K562 (cell line): ENCODE data around the gene B4GALNT3. TPM values are rescaled to one million over a fixed set of nuclear protein-coding genes. Genes with fewer than 3 reads are reported as not detected.

Source experiments
- ATAC-seq: fragments of 200-7000 bp; cut with Tn5 transposase; 3 replicates; pipeline ENCODE4 v1.9.1; 2020; ENCODE audit warnings: moderate library complexity
- BruUV-seq: library from RNA; stranded (reverse); fragments of 400-500 nt; replicated peaks from 2 replicates; lab custom pipeline; 2021; lab: Mats Ljungman, UMichigan
- CTCF ChIA-PET: fragments of 300-600 bp; formaldehyde crosslinking; extraction: SDS; loops from one replicate; lab custom pipeline; 2021; ENCODE audit warnings: low intra/inter-chr PET ratio; lab: Yijun Ruan, JAX
- POLR2A ChIA-PET: fragments of 300-600, 350-650 bp; sonication (Branson Sonifier 250); formaldehyde crosslinking; extraction: SDS; loops from one replicate; lab custom pipeline; 2021; ENCODE audit warnings: antibody characterized with exemption, inconsistent platforms; lab: Yijun Ruan, JAX
- DNase-seq, 4 experiments: peaks; one replicate each; pipeline versions ENCODE4 v3.0.0 to v3.0.0-alpha.2; 2011 to 2018; ENCODE audit warnings: low spot score in 3 of 4, mixed read lengths in 3 of 4; ENCODE audit errors: extremely low read depth in 1 of 4
- FAIRE-seq: peaks from 2 replicates; lab custom pipeline; 2011; peaks lifted over from hg19 to GRCh38; lab: Jason Lieb, UNC
- H2AFZ ChIP-seq: 2 replicates; pipeline ENCODE4 v1.6.0; 2011; ENCODE audit warnings: low read depth, low read length, control low read depth, inconsistent platforms
- H3K27ac ChIP-seq: fragments of 200-600 bp; 3 replicates; pipeline ENCODE4 v1.8.0; 2011; ENCODE audit warnings: low read depth, mild to moderate bottlenecking, control low read depth, inconsistent platforms, low read length, moderate library complexity, mixed read lengths; ENCODE audit errors: extremely low read depth
- H3K27me3 ChIP-seq, 2 experiments: fragments of 300-600 bp in 1 of 2; 2 replicates in 1 of 2; 3 replicates in 1 of 2; pipeline versions ENCODE4 v1.6.0 to v1.8.0; 2011; ENCODE audit warnings: inconsistent platforms in 2 of 2, low read length in 2 of 2, mild to moderate bottlenecking in 1 of 2, mixed read lengths in 1 of 2, moderate library complexity in 1 of 2; ENCODE audit not compliant: control insufficient read depth in 2 of 2, insufficient read depth in 2 of 2
- H3K36me3 ChIP-seq: fragments of 300-600 bp; 3 replicates; pipeline ENCODE4 v1.8.0; 2011; ENCODE audit warnings: mild to moderate bottlenecking, low read length, inconsistent platforms; ENCODE audit not compliant: control insufficient read depth, insufficient read depth
- H3K4me1 ChIP-seq, 2 experiments: fragments of 200-600 bp in 1 of 2; replicated peaks in 1 of 2; 2 replicates in 1 of 2; 3 replicates in 1 of 2; pipeline versions ENCODE4 v1.5.1 to v1.8.0; 2011; ENCODE audit warnings: inconsistent platforms in 2 of 2, low read length in 2 of 2, mild to moderate bottlenecking in 1 of 2, mixed read lengths in 1 of 2, moderate library complexity in 1 of 2; ENCODE audit not compliant: control insufficient read depth in 2 of 2, insufficient read depth in 2 of 2
- H3K4me2 ChIP-seq: 2 replicates; pipeline ENCODE4 v1.6.1; 2011; ENCODE audit warnings: low read length, control low read depth, inconsistent platforms, mixed read lengths; ENCODE audit not compliant: insufficient read depth
- H3K4me3 ChIP-seq: fragments of 200-600 bp; sonication (generic), shearing (Covaris generic); 2 replicates; pipeline ENCODE4 v1.5.1; 2016; ENCODE audit warnings: control low read depth, inconsistent platforms
- H3K79me2 ChIP-seq: fragments of 200-600 bp; 3 replicates; pipeline ENCODE4 v1.8.0; 2011; ENCODE audit warnings: low read length, inconsistent platforms; ENCODE audit not compliant: control insufficient read depth, insufficient read depth
- H3K9ac ChIP-seq, 2 experiments: 2 replicates each; pipeline versions ENCODE4 v1.6.0 to v1.6.1; 2011; ENCODE audit warnings: low read depth in 2 of 2, low read length in 2 of 2, control low read depth in 1 of 2, inconsistent platforms in 1 of 2, mild to moderate bottlenecking in 1 of 2, mixed read lengths in 1 of 2; ENCODE audit not compliant: insufficient read depth in 1 of 2
- H3K9me1 ChIP-seq: one replicate; pipeline ENCODE4 v1.6.0; 2011; ENCODE audit warnings: inconsistent platforms, mild to moderate bottlenecking, low read length, moderate library complexity; ENCODE audit not compliant: control insufficient read depth, insufficient read depth
- H3K9me3 ChIP-seq: replicated peaks from 2 replicates; pipeline ENCODE4 v1.5.1; 2011; ENCODE audit warnings: low read depth, low read length, inconsistent platforms; ENCODE audit not compliant: control insufficient read depth, insufficient read depth
- H4K20me1 ChIP-seq: replicated peaks from 2 replicates; pipeline ENCODE4 v1.6.1; 2011; ENCODE audit warnings: low read length, inconsistent platforms, mixed read lengths; ENCODE audit not compliant: control insufficient read depth, insufficient read depth
- ARHGAP35 ChIP-seq: fragments of 450-650 bp; IDR thresholded peaks from 2 replicates; pipeline ENCODE4 v1.6.1; 2018; ENCODE audit not compliant: partially characterized antibody
- CBX1 ChIP-seq: sonication (generic); IDR thresholded peaks from 2 replicates; pipeline ENCODE4 v1.6.1; 2016; ENCODE audit warnings: antibody characterized with exemption, low read depth, mild to moderate bottlenecking
- DACH1 ChIP-seq: fragments of 450-650 bp; IDR thresholded peaks from 2 replicates; pipeline ENCODE4 v1.6.1; 2018; ENCODE audit not compliant: partially characterized antibody
- EP400 ChIP-seq: fragments of 450-650 bp; IDR thresholded peaks from 2 replicates; pipeline ENCODE4 v1.6.1; 2017; ENCODE audit warnings: antibody characterized with exemption, mild to moderate bottlenecking, moderate library complexity
- MCM5 ChIP-seq: fragments of 450-650 bp; IDR thresholded peaks from 2 replicates; pipeline ENCODE4 v1.6.1; 2016; ENCODE audit warnings: low read depth
- NFATC3 ChIP-seq: fragments of 450-650 bp; IDR thresholded peaks from 2 replicates; pipeline ENCODE4 v1.6.1; 2017; ENCODE audit warnings: mild to moderate bottlenecking
- RBFOX2 ChIP-seq: fragments of 200-400 bp; formaldehyde crosslinking; IDR thresholded peaks from 2 replicates; pipeline ENCODE4 v1.6.1; 2017; ENCODE audit warnings: low read depth, mild to moderate bottlenecking, low read length, moderate library complexity
- TBP ChIP-seq: optimal IDR thresholded peaks from 2 replicates; pipeline ENCODE3; 2011; ENCODE audit warnings: low read depth, low read length, improper control_type of control experiment
- TCF3 ChIP-seq: sonication (generic); formaldehyde crosslinking; IDR thresholded peaks from 2 replicates; pipeline ENCODE4 v1.4.0; 2020; ENCODE audit warnings: mild to moderate bottlenecking, missing genetic modification reagents
- U2AF1 ChIP-seq: fragments of 200-400 bp; formaldehyde crosslinking; optimal IDR thresholded peaks from 2 replicates; pipeline ENCODE3; 2017; ENCODE audit warnings: mild to moderate bottlenecking, low read depth, low read length, moderate library complexity
- ZNF165 ChIP-seq: fragments of 250-450 bp; sonication (Bioruptor Pico); IDR thresholded peaks from 2 replicates; pipeline ENCODE4 v1.4.0; 2020; ENCODE audit warnings: borderline replicate concordance
- ZNF184 ChIP-seq: sonication (generic); formaldehyde crosslinking; IDR thresholded peaks from 2 replicates; pipeline ENCODE4 v1.5.0; 2020; ENCODE audit warnings: missing genetic modification reagents
- ZNF224 ChIP-seq: sonication (generic); formaldehyde crosslinking; IDR thresholded peaks from 2 replicates; pipeline ENCODE4 v1.8.0; 2022; ENCODE audit warnings: mild to moderate bottlenecking, missing genetic modification reagents
- ZNF23 ChIP-seq: fragments of 250-450 bp; sonication (Bioruptor Pico); IDR thresholded peaks from 2 replicates; pipeline ENCODE4 v1.4.0; 2020; ENCODE audit warnings: mild to moderate bottlenecking
- ZNF232 ChIP-seq: sonication (generic); formaldehyde crosslinking; IDR thresholded peaks from 2 replicates; pipeline ENCODE4 v1.8.0; 2022; ENCODE audit warnings: mild to moderate bottlenecking, missing genetic modification reagents
- ZNF717 ChIP-seq: fragments of 250-450 bp; sonication (Bioruptor Pico); IDR thresholded peaks from 2 replicates; pipeline ENCODE4 v1.5.0; 2021
- WGBS: fragments of 100-300 bp; shearing (Covaris generic); methylation state at CpG from one replicate; pipeline ENCODE4 v1.1.6; 2016; ENCODE audit warnings: low coverage, mixed read lengths; ENCODE audit not compliant: insufficient coverage; ENCODE audit errors: missing lambda C conversion rate; 5-methylcytosine and 5-hydroxymethylcytosine counted together
- in situ Hi-C: fragments of 300-500 bp; cut with MboI; formaldehyde crosslinking; loops from 4 replicates; pipeline ENCODE4 v1.15.0; 2018; ENCODE audit warnings: inconsistent platforms, mixed read lengths
- intact Hi-C: fragments of 100-400 bp; cut with micrococcal nuclease; formaldehyde crosslinking; loops from 2 replicates; pipeline ENCODE4 v1.14.2; 2022
- polyA plus RNA-seq, 8 experiments: library from polyadenylated mRNA; depleted of rRNA in 4 of 8; stranded (reverse) in 5 of 8; unstranded in 3 of 8; fragments of >200 nt; fragmentation: Nextera tagmentation in 2 of 8; fragmentation: Illumina TruSeq in 1 of 8; extraction: Ambion mirVana in 2 of 8; extraction: Trizol in 1 of 8; gene quantifications; 2 replicates each; pipeline versions ENCODE4 v1.2.1 to v1.2.3, GENCODE V29; 2011 to 2014; ENCODE audit warnings: inconsistent platforms in 1 of 8, missing spikeins in 1 of 8
- total RNA-seq, 7 experiments: library from RNA; depleted of rRNA in 6 of 7; stranded (reverse); fragments of >200 nt in 6 of 7; fragmentation: Illumina TruSeq in 2 of 7; extraction: Trizol in 2 of 7; gene quantifications; 2 replicates each; pipeline versions ENCODE4 v1.2.1 to v1.2.3, GENCODE V29; 2011 to 2021; ENCODE audit warnings: low replicate concordance in 1 of 7
- TF ChIP-seq, protein P1 (sequence below): sonication (generic); formaldehyde crosslinking; IDR thresholded peaks from 2 replicates; pipeline ENCODE4 v1.8.0; 2022; ENCODE audit warnings: missing genetic modification reagents, mild to moderate bottlenecking, borderline replicate concordance
- TF ChIP-seq, protein P2 (sequence below), 2 experiments: fragments of 200-800 bp in 1 of 2; sonication (Bioruptor generic) in 1 of 2; sonication (generic) in 1 of 2; formaldehyde crosslinking in 1 of 2; IDR thresholded peaks in 1 of 2; conservative IDR thresholded peaks in 1 of 2; 2 replicates each; pipeline versions ENCODE4 v1.5.0 to v1.6.1; 2016 to 2020; ENCODE audit warnings: missing compliant biosample characterization in 1 of 2, missing genetic modification characterization in 1 of 2, missing genetic modification reagents in 1 of 2

Gene B4GALNT3
- total and polyA plus RNA-seq, 9 of the 15 experiments (the other 6 are each of a cell fraction or from before 2014, with no cell fraction given) = 0.04 to 0.36 (median 0.10) TPM; not detected in 6

GRCh38 chr12:526089-526488 is 66.3 kb downstream of the B4GALNT3 start:
- Histone ChIP-seq H4K20me1 (no peaks in the 10 kb centered on the region), H3K4me3 (no peak overlapping the region), H3K79me2 (no peaks in the 10 kb centered on the region), H3K27ac (no peak overlapping the region), H2AFZ (no peak overlapping the region), H3K4me2 (no peak overlapping the region), H3K9me3 (no peaks in the 10 kb centered on the region), H3K4me1 (no peaks in the 10 kb centered on the region), H3K9me1 (no peaks in the 10 kb centered on the region), H3K36me3 (no peaks in the 10 kb centered on the region), H3K9ac (no peak overlapping the region), H3K27me3 (peaks cover 28 to 58% of the 10 kb centered on the region in 2 experiments)
- DNase-seq (no peak), FAIRE-seq (no peak)
- WGBS = 0% methylated on average over 5 of the region's 6 CpGs
- no TSS peak for BruUV-seq
- ChIA-PET POLR2A (no interaction called here), CTCF (no interaction called here)
- in situ Hi-C loops (no loop called here), intact Hi-C loops (no loop called here)
- TF ChIP-seq ZNF232 (no peak), TCF3 (CRISPR knock-in tag) (no peak), CBX1 (no peak), EP400 (no peak), DACH1 (no peak), NFATC3 (no peak)
- TF ChIP-seq, all 486 proteins: peak for 0
- no peak for ATAC-seq

DNA sequence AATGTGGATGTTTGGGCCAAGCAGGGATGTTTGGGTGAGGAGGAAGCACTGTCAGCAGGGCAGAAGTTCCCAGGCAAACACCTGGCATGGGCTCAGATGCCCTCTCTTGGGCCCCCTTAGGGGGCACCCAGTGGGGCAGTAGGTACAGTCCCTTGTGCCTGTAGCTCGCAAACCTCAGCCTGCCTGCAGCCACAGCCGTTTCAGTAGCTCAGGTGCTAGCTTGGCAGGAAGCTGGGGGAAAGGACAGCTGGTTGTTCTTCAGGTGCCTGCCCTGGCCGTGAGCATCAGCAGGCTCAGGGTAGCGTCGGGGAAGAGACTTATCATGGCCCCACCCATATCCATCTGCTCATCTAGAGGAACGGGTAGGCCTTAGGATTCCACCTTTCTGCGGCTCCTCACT is 67.5 kb downstream of the B4GALNT3 start:
- POLR2A ChIA-PET = interaction anchor here (0.6 kb wide), 1 partner anchor 866 kb away, joined by 3 read pairs; no protein-coding TSS in a partner anchor
- ATAC-seq = no peak
- no TSS peak for BruUV-seq
- TF ChIP-seq ARHGAP35 = no peak
- no peak for TF ChIP-seq ZNF717 (CRISPR knock-in tag)
- TF ChIP-seq TBP = no peak
- no peak for TF ChIP-seq MCM5
- TF ChIP-seq ZNF184 = no peak
- no peak for TF ChIP-seq RBFOX2
- no peak for TF ChIP-seq U2AF1
- TF ChIP-seq ZNF23 (CRISPR knock-in tag) = no peak
- TF ChIP-seq, protein P1, sequence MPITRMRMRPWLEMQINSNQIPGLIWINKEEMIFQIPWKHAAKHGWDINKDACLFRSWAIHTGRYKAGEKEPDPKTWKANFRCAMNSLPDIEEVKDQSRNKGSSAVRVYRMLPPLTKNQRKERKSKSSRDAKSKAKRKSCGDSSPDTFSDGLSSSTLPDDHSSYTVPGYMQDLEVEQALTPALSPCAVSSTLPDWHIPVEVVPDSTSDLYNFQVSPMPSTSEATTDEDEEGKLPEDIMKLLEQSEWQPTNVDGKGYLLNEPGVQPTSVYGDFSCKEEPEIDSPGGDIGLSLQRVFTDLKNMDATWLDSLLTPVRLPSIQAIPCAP (CRISPR knock-in tag) = no peak
- no peak for TF ChIP-seq ZNF165 (CRISPR knock-in tag)
- TF ChIP-seq, protein P2, sequence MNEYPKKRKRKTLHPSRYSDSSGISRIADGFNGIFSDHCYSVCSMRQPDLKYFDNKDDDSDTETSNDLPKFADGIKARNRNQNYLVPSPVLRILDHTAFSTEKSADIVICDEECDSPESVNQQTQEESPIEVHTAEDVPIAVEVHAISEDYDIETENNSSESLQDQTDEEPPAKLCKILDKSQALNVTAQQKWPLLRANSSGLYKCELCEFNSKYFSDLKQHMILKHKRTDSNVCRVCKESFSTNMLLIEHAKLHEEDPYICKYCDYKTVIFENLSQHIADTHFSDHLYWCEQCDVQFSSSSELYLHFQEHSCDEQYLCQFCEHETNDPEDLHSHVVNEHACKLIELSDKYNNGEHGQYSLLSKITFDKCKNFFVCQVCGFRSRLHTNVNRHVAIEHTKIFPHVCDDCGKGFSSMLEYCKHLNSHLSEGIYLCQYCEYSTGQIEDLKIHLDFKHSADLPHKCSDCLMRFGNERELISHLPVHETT (CRISPR knock-in tag; conservative IDR thresholded peaks at IDR 0.05 in 1 of 2, IDR thresholded peaks at IDR 0.05 in 1 of 2) = no peak
- TF ChIP-seq ZNF224 (CRISPR knock-in tag) = no peak

More for the DNA sequence above, 67.5 kb downstream of the B4GALNT3 start:
- no peak overlapping the region for H3K4me3 ChIP-seq
- DNase-seq (no peak), FAIRE-seq (no peak)
- in situ Hi-C loops (no loop called here), intact Hi-C loops (no loop called here)
- H3K9ac ChIP-seq = no peak overlapping the region
- 5% methylated on average over 3 of the region's 7 CpGs for WGBS
- CTCF ChIA-PET = no interaction called here
- no peaks in the 10 kb centered on the region for H3K9me3 ChIP-seq
- no peaks in the 10 kb centered on the region for H3K4me1 ChIP-seq
- no peaks in the 10 kb centered on the region for H3K36me3 ChIP-seq
- no peaks in the 10 kb centered on the region for H4K20me1 ChIP-seq
- H2AFZ ChIP-seq = no peak overlapping the region
- peaks cover 19 to 49% of the 10 kb centered on the region in 2 experiments for H3K27me3 ChIP-seq
- H3K79me2 ChIP-seq = no peaks in the 10 kb centered on the region
- no peak overlapping the region for H3K27ac ChIP-seq
- H3K9me1 ChIP-seq = no peaks in the 10 kb centered on the region
- no peak overlapping the region for H3K4me2 ChIP-seq
